HG03139 (cell line): Measurements from ENCODE around the gene DNAH8.

Experiments used
- ATAC-seq: cut with Tn5 transposase; IDR thresholded peaks from one replicate; pipeline ENCODE4 v1.9.1; 2021; ENCODE audit not compliant: unreplicated experiment

DNAH8 gene

GRCh38 chr6:38957426-38957825, 242.3 kb downstream of the DNAH8 start:
- ATAC-seq: no peak

DNA sequence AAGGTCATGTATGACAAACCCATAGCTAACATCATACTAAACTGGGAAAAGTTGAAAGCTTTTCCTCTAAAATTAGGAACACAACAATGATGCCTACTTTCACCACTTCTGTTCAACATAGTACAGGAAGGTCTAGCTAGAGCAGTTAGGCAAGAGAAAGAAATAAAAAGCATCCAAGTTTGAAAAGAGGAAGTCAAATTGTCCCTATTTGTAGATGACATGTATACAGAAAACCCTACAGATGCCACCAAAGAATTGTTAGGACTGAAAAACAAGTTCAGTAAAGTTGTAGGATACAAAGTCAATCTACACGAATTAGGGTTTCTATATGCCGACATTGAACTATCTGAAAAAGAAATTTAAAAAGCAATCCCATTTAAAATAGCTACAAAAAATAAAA, 244.0 kb downstream of the DNAH8 start:
- ATAC-seq: no peak

- no peak for ATAC-seq
Measured at GRCh38 chr6:38968702-38969149, 253.6 kb downstream of the DNAH8 start.

DNA sequence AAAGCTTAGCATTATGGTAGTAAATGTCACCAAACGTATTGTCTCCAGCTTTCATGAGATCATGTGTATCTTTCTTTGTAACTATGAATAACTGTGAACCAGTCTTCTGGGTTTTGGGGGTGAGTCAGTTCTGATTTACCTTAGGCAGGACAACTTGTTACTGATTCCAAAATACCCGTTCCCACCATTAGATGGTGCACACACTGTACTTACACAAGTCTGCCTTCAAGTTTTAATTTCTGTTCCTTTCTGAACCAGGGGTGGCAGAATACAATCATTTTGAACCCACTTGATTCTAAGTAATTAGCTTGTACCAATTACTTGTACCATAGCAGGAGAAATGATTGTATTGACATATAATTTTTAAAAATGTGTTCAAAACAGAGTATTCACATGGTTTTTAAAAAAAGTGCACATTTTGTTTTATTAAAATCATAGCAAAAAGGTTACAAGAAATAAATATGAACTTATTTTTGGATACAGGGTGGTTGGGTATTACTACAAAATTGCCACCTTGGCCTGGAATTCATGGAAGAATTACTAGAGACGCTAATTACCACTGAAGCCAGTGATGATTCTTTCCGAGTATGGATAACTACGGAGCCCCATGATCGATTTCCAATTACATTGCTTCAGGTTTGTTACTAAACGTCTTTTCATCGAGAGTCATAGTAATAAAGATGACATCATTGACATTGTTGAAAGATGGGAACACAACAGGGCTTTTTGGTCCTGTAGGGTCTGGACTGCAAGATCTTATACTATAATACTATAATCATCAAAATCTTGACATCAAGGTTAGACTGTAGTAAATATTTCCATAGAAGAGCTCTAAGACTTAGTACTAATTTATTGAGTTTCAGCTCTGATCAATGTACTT, 258.3 kb downstream of the DNAH8 start:
- no peak for ATAC-seq

DNA sequence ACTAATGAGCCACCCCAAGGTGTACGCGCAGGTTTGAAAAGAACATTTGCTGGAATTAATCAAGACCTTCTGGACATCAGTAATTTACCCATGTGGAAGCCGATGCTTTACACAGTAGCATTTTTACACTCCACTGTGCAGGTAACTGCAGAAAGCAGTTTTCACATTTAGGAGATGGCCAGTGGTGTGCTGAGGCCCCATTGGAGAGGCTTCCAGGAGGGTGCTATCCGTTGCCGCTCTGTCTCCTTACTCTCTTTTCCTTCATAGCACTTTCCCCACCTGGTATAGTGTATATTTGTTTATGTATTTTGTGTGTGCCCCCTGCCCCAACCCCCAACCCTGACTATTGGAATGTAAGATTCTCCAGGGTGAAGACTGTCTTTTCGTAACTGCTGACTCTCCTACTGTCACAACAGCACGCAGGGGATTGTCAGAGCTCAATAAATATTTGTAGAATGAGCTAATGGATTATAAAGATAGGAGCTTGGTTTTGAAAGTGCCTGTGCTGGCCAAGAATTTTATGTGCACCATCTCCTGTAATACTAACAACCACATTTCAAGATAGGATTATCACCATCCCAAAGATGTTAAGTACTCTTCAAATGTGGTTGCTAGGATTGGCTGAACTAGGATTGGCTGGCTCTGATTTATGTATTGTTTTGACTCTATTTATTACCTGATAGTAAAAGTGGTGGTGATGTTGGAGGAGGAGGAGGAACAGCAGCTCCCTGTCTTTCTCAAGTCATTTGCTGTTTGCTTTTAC, 259.5 kb downstream of the DNAH8 start:
- ATAC-seq: no peak

GRCh38 chr6:38975621-38976049, 260.5 kb downstream of the DNAH8 start:
- no peak for ATAC-seq

- ATAC-seq: no peak
Measured at GRCh38 chr6:38976051-38976450, 260.9 kb downstream of the DNAH8 start.

- no peak for ATAC-seq
Measured at GRCh38 chr6:38976801-38977500, 261.8 kb downstream of the DNAH8 start.

GRCh38 chr6:38978139-38978704, 263.1 kb downstream of the DNAH8 start:
- no peak for ATAC-seq

GRCh38 chr6:38982470-38982869, 267.4 kb downstream of the DNAH8 start:
- no peak for ATAC-seq

DNA sequence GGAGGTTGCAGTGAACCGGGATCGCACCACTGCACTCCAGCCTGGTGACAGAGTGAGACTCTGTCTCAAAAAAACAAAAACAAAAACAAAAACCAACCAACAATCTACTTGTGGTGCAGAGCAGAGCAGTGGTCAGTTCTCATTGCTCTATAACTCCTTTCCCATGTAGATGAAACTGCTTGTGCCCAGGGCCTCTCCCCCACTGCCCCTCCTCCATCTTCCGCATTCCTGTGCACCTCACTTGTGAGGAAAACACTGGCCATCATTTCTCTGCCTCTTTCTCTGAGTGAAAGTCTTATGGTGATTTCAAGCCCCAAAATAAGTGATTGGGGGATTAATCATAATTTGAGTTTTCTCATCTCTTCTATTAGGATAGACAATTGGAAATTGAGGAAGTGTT, 269.6 kb downstream of the DNAH8 start:
- no peak for ATAC-seq

- ATAC-seq: no peak
Measured at GRCh38 chr6:38985839-38986238, 270.7 kb downstream of the DNAH8 start.

DNA sequence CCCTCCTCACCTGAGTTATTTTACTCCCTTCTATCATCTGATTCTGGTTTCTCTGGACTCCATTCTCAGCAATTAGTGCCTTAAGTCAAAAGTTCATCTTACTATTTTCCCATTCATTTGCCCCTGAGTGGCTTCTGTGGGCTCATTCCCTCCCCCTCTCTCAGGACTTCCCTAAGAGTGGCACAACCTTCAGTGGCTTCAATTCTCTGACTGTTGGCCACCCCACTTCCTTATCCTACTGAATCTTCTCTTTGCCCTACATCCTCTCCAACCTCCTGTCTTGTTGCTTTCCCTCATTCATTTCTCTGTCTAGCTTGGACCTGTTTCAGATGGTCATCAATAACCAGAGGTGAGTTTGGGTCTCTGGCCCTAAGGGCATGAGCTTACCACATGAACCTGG, 272.4 kb downstream of the DNAH8 start:
- ATAC-seq: no peak

GRCh38 chr6:38988736-38989449, 273.8 kb downstream of the DNAH8 start:
- ATAC-seq: no peak

GRCh38 chr6:38990475-38990874, 275.4 kb downstream of the DNAH8 start:
- no peak for ATAC-seq

- ATAC-seq: no peak
Measured at GRCh38 chr6:38996676-38997075, 281.6 kb downstream of the DNAH8 start.

DNA sequence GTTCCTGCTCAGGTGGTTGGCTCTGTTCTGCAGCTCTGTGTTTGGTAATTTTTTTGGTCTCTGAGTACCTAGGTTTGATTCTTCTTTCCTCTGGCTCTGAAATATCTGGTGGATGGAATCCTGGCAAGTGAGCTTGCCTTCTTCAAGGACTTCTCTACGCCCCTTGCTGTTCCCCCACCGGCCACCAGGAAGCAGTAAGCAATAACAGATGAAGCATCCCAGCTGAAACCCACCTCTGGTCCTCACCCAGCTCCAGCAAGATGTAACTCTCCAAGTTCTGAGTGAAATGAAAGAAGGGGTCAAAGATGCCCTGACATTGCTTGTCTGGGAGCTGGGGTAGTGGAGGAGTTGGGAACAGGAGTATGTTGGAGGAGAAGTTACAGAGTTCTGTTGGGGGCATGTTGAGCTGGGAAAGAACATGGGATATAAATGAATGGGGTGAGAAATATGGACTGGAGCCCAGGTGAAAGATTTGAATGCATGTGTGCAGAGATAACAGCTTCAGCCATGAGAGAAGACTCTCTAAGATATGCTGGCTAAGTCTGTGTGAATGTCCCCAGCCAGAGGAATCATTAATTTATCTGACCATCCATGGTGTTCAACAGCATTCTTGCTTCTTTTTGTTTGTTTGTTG, 282.1 kb downstream of the DNAH8 start:
- no peak for ATAC-seq

DNA sequence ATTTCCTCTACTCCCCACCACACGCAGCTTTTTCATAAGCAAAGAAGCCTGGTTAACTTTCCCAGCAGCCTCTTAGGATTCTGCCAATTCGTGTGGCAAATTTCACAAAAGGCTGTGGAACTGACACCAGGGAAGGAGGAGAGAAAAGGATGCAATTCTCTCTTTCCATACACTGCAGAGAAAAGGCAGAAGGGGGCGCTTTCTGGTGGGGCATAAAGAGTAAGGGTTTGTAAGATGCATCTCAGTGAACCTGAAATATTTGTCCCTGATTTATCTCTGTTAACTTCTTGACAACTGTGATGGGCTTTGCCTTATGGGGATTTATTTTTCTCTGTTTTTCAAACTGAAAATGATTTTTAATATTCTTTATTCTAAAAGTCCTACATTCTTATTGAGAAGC, 288.0 kb downstream of the DNAH8 start:
- ATAC-seq: no peak

- no peak for ATAC-seq
Measured at GRCh38 chr6:39003492-39003891, 288.4 kb downstream of the DNAH8 start.

DNA sequence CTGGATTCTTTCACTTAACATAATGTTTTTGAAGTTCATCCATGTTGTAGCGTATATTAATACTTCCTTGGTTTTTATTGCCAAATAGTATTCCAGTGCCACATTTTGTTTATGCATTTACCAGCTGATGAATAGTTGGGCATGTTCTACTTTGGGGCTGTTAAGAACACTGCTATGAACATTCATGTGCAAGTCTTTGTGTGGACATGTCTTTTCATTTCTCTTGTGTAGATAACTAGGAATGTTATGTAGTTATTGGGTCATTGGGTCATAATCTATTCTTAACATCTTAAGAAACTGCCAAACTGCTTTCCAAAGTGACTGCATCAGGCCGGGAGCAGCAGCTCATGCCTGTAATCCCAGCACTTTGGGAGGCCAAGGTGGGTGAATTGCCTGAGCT, 289.7 kb downstream of the DNAH8 start:
- no peak for ATAC-seq
